HEK293T (cell line): ENCODE results near the gene BCCIP.

Source experiments
- FOXA1 ChIP-seq: fragments of 450-650 bp; IDR thresholded peaks from 2 replicates; pipeline ENCODE4 v1.6.1; 2016; ENCODE audit warnings: mild to moderate bottlenecking
- FOXM1 ChIP-seq: fragments of 450-650 bp; IDR thresholded peaks from 2 replicates; pipeline ENCODE4 v1.6.1; 2017; ENCODE audit warnings: mild to moderate bottlenecking, borderline replicate concordance
- ZNF384 ChIP-seq: fragments of 450-650 bp; IDR thresholded peaks from 2 replicates; pipeline ENCODE4 v1.6.1; 2016

DNA sequence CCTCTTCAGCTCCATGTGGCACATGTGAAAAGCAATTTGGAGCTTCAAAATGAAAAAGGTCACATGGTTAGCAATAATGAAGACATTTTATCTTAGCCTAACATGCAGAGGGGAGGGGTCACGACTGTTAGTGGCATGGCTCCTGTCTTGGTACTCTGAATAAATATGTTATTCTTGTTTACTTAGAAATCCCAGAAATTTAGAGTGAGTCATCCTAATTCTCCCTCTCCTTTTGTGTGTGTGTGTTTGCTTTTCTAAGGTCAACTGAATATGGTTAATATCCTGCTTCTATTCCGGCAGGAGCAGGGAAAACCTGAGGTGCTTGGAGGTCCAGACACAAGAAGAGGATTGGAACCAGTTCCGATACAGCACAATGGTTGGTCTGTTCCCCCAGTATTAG lies 17.6 kb downstream of the BCCIP start:
- TF ChIP-seq ZNF384: no peak
- TF ChIP-seq FOXA1: no peak
- no peak for TF ChIP-seq FOXM1
